GM18508 (cell line): ENCODE data around the gene AP3B2.

Experiments used
- ATAC-seq: cut with Tn5 transposase; IDR thresholded peaks from one replicate; pipeline ENCODE4 v1.9.1; 2021; ENCODE audit warnings: moderate number of reproducible peaks; ENCODE audit not compliant: insufficient read depth, unreplicated experiment

Gene AP3B2

DNA sequence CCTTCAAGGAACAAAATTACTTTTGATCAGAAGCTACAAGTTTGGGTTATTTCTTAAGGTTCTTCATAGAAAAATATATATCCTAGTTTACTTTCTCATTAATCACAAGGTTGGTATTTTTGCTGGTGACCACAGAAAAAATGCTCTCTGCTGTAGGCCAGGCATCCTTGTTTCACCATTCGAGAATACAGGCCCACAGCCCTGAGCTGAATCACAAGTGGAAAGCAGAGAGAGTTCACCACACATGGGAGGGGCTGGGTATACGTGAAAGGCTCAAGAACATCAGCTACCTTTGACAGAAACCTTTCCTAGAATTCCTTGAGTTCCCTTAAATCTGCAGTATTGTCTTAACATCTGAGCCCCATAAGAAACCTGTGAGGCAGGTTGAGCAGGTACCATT, 85.7 kb downstream of the AP3B2 start:
- ATAC-seq, result no peak

DNA sequence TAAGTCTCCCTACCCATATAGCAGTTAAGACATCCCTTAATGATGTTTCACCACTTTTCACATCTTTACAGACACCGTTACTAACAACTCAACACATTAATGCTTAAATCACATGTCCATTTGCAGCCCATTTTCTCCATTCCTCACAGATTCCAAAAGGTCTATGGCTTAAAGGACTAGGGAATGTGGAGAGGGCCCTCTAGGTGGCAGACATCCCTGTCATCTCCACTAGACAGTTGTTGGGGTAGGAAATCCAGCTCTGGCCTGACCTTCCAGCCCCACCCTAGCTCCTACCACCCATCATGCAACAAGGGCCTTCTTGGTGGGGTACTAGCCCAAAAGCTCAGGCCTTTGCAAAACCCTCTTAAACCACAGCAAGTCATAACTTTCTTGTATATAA, 87.7 kb downstream of the AP3B2 start:
- no peak for ATAC-seq

DNA sequence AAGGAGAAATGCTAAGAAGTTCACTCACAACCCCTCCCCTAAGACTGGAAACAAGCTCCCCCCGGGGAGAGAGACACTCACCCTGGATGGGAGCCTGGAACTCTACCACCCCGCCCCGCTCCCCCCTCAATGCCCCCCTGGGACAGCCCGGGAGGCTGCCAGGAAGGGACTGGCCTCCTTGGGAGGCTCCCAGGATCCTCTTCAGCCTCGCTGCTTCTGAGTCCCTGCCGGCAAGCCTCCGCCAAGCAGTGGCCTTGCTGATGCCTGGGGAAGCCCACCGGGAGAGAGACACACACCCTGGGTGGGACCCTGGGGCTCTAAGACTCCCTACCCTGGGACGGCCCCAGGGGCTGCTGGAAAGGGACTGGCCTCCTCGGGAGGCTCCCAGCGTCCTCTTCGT, 95.9 kb downstream of the AP3B2 start:
- ATAC-seq, result no peak

DNA sequence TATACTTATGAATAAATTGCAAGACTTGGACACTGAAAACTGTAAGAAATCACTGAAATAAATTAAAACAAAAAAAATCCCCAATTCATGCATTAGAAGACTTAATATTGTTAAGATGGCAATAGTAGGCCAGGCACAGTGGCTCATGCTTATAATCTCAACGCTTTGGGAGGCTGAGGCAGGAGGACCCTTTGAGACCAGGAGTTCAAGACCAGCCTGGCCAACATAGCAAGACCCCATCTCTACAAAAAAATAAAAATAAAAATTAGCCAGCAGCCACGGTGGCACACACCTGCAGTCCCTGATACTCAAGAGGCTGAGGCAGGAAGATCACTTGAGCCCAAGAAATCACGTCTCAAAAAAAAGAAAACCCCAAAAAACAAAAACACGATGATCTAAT, 98.3 kb downstream of the AP3B2 start:
- no peak for ATAC-seq
